Caki2 (cell line): ENCODE results near the gene NADK. TPM values are rescaled to one million over a fixed set of nuclear protein-coding genes. Genes with fewer than 3 reads are reported as not detected.

Source experiments
- DNase-seq: peaks from one replicate; pipeline ENCODE4 v3.0.0-alpha.2; 2015; ENCODE audit warnings: low read depth
- in situ Hi-C: cut with HindIII; loops from 2 replicates; pipeline ENCODE4 v1.10.0; 2016; ENCODE audit warnings: low sequenced_read_pairs, low pct_unique_long_range_greater_than_20kb, mixed read lengths
- total RNA-seq: library from RNA; depleted of rRNA; stranded (reverse); fragments of >200 nt; shearing (Covaris generic); gene quantifications from 2 replicates; pipeline ENCODE4 v1.2.3, GENCODE V29; 2014; ENCODE audit warnings: low replicate concordance; rRNA removed

Gene NADK, protein sequence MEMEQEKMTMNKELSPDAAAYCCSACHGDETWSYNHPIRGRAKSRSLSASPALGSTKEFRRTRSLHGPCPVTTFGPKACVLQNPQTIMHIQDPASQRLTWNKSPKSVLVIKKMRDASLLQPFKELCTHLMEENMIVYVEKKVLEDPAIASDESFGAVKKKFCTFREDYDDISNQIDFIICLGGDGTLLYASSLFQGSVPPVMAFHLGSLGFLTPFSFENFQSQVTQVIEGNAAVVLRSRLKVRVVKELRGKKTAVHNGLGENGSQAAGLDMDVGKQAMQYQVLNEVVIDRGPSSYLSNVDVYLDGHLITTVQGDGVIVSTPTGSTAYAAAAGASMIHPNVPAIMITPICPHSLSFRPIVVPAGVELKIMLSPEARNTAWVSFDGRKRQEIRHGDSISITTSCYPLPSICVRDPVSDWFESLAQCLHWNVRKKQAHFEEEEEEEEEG
- 51.8 and 82.9 TPM in 2 replicates for total RNA-seq

DNA sequence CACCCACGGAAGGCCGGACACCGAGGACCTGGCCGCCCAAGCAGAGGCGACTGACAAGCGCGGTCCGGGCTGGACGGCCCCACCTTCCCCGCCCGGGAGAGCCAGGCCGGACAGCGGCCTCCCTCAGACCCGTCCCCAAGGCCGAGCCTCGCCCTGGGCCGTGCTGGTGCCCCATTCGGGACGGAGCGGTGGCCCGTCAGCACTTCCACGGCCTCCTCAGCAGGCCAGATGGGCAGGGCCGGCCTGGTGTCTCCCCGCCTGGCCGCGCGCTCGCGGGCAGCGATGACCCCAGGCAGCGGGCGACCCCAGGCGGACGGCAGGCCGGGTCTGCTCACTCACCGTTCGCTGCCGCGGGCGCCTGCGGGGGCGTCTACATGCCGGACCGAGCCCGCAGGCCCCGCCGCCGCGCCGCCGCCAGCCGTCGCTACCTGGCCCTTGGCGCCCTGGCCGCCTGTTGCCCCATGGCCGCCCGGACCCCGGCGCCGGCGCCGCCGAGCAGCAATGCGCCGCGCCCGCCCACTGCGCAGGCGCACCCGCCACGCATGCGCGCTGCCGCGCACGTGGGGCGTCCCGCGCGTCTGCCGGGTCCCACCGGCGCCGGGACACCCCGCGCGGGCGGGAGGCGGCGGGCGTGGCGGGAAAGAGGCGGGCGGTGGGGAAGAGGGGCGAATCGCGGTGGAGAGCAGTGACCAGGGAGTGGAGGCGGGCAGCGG lies at the start of gene NADK:
Gene NADK (minus strand): TSS at position 521 of the 713 bp plus-strand sequence. CDS start 13,064 bp downstream, outside the sequence.
- in situ Hi-C loops = no loop called here
- DNase-seq = peak; percentile 51

- in situ Hi-C loops = loop anchor here (10.0 kb wide), 1 partner anchor 58 kb away; no protein-coding TSS in a partner anchor
- DNase-seq = no peak
These were observed 49.0 kb upstream of the NADK start for GRCh38 chr1:1827089-1827848.

GRCh38 chr1:1826356-1827088 lies 48.3 kb upstream of the NADK start:
- peak; percentile 62 for DNase-seq
- in situ Hi-C loops = loop anchor here (10.0 kb wide), 1 partner anchor 58 kb away; no protein-coding TSS in a partner anchor

GRCh38 chr1:1825217-1825616 lies 46.9 kb upstream of the NADK start:
- in situ Hi-C loops = loop anchor here (10.0 kb wide), 1 partner anchor 60 kb away; no protein-coding TSS in a partner anchor
- no peak for DNase-seq

DNA sequence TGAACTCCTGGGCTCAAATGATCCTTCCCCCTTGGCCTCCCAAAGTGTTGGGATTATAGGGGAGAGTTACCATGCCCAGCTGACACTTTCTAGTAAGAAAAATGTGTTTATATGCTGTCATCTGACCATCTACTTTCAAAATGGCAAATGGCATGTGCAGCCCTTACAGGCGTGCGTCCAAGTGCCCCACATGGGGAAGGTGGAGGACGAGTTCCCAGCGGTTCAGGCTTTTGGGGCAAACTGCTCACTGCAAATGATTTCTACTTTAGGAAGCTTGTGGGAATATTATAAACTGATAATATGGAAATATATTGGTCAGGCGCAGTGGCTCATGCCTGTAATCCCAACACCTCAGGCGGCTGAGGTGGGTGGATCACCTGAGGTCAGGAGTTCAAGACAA lies 41.5 kb upstream of the NADK start:
- in situ Hi-C loops = loop anchor here (10.0 kb wide), 1 partner anchor 65 kb away; no protein-coding TSS in a partner anchor
- DNase-seq = no peak

- in situ Hi-C loops = no loop called here
- no peak for DNase-seq
These were observed 39.0 kb upstream of the NADK start for GRCh38 chr1:1817221-1817620.

DNA sequence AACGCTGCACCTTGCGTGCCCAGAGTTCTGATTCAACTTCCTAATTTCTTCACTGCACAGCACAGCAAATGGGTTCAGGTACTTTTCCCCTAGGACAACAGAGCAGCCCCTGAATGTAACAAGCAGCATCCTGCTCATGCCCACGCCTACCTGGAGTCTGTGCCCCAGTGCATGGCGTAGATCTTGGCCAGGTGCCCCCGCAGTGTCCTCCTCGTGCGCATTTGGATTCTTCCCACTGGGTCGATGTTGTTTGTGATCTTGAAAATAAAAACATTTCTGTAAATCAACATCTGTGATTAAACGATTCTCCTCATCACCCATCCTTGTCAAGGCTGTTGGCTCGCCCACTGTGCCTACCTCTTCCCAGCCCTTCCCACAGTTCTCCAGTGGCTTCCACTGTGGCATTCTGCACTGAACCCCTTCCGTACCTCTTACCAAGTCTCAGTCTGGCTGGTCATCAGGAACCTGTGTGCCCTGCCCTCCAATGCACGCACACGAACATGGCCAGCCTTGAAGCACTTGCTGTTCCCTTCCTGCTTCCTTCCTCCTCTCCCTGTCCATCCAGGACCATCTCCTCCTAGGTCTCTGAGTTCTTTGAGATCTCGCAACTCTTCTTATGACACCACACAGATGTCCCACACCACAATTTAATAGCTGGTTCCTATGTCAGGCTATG lies 37.5 kb upstream of the NADK start:
- in situ Hi-C loops = no loop called here
- DNase-seq = no peak

GRCh38 chr1:1809489-1809888 lies 31.2 kb upstream of the NADK start:
- DNase-seq = no peak
- in situ Hi-C loops = no loop called here

- in situ Hi-C loops = no loop called here
- no peak for DNase-seq
These were observed 29.9 kb upstream of the NADK start for GRCh38 chr1:1808206-1808605.

- in situ Hi-C loops = no loop called here
These were observed 28.6 kb upstream of the NADK start for GRCh38 chr1:1806890-1807289.

GRCh38 chr1:1804301-1804700 lies 26.0 kb upstream of the NADK start:
- in situ Hi-C loops = no loop called here
- DNase-seq = no peak

More at GRCh38 chr1:1806890-1807289, 28.6 kb upstream of the NADK start:
- no peak for DNase-seq

GRCh38 chr1:1802871-1803270 lies 24.6 kb upstream of the NADK start:
- in situ Hi-C loops = no loop called here
- no peak for DNase-seq

DNA sequence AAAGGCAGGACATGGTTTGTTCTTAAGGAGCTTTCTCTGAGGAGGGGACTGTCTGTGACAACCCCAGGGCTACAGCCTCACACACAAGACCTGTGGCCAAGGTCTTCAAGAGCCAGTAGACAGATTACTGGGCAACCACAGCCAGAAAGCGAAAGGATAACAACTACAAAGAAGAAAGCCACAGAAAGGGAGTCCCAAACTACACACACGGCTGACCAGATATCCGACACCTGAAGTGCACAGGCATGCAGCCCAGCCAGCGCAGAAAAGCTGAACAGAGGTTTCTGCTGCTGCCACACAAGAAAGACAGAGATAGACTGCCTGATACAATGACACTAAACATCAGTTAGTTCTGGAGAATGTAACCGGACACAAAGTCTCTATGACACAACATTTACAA lies 21.4 kb upstream of the NADK start:
- DNase-seq = no peak
- in situ Hi-C loops = no loop called here

DNA sequence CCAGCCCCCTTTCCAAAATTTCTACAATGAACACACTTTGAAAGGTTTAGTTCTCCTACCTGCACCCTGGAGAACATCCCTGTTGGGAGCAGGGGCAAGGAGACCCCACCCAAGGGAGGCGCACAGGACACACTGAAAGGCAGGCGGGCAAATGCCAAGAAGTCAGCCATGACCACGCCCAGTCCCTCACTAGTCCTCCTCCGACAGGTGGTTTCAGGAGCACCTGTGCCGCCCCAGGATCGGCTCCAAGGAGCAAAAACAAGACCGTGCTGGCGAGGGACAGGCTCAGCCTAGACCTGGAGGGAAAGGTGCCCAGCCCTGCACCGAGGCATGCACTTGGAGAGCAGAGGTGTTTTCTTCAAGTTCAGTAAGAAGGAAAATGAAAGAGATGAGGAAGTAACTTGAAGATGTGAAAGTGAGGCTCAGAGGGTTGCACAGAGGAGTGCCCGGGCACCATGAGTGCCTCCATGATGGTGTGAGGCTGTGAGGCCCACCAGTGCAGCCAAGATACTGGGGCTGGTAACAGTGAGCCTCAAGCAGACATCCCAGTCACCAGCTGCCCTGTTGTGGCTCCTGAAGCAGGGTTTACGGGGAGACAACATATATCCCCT lies 19.6 kb upstream of the NADK start:
- in situ Hi-C loops = no loop called here

DNA sequence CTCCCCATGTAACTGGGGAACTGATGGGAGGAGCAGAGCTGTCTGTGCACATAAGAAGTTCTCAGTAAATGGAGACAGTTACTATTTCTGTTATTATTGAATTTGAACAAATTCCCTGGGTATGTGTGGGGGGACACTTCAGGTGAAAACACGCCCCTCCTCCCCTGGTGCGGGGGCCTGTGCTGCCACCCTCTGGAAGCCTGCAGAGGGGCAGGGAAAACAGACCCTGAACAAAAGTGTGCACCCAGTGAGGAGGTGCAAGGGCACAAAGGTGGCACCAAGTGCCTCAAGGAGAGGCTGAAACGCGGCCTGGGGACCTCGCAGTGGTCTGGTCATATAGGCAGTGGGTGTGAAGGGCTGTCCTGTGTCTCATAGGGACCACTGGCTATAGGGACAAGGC lies 18.2 kb upstream of the NADK start:
- in situ Hi-C loops = no loop called here
- no peak for DNase-seq

More for the DNA sequence above, 19.6 kb upstream of the NADK start:
- no peak for DNase-seq

DNA sequence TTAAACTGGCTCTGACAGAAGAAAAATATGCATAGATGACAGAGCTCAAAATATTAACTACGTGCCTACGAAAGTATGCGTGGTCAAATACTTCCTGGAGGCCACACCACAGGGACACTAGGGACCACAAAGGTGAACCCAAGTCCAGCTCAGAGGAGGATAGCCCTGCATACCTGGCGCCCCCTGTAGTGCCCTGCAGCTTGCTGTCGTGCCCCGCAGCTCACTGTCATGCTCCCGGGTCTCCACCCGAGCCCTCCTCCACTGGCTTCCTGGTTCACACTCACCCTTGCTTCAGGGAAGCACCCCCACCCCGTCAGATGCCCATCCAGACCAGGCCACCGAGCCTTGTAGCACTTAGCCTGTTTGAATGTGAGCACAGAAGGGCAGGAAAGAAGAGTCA lies 16.7 kb upstream of the NADK start:
- no peak for DNase-seq
- in situ Hi-C loops = no loop called here
